Endothelial cell of umbilical vein (primary cell): ENCODE data around the gene MMP25.

Experiments used
- EZH2 ChIP-seq: IDR thresholded peaks from 2 replicates; pipeline ENCODE4 v1.6.1; 2012; ENCODE audit warnings: borderline replicate concordance, low read depth, mild to moderate bottlenecking, moderate library complexity, low read length, inconsistent platforms; ENCODE audit not compliant: severe bottlenecking
- TF ChIP-seq, protein P1 (sequence below), 2 donors: IDR thresholded peaks; 1 replicate in 1 of 2; 2 replicates in 1 of 2; pipeline ENCODE4 v1.5.1; 2011; ENCODE audit warnings: low read length in 2 of 2, mild to moderate bottlenecking in 2 of 2, moderate library complexity in 2 of 2, control low read depth in 1 of 2, inconsistent platforms in 1 of 2, low read depth in 1 of 2; ENCODE audit not compliant: insufficient read depth in 1 of 2; ENCODE audit errors: extremely low read depth in 1 of 2

DNA sequence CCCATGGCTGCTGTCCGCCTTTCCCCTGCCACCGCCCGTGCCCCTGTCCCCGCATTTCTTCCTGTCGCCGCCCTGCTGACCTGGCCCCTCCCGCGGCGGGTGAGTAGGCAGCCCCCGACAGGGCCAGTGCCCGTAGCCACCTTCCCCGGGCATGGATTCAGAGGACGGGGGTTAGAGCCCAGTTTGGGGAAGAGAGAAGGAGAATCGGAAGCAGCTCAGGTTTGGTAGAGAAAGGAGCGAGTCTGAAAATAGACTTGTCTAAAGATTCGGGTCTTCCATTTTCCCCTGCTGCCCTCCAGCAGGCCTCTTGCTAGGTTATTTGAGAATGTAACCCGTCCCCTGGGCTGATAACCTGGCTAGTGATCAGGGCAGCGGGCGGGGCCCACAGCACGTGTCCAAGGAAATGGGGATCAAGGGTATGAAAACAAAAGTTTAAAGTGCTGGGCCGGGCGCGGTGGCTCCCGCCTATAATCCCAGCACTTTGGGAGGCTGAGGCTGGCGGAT is 41.5 kb upstream of the MMP25 start:
- TF ChIP-seq, protein P1, sequence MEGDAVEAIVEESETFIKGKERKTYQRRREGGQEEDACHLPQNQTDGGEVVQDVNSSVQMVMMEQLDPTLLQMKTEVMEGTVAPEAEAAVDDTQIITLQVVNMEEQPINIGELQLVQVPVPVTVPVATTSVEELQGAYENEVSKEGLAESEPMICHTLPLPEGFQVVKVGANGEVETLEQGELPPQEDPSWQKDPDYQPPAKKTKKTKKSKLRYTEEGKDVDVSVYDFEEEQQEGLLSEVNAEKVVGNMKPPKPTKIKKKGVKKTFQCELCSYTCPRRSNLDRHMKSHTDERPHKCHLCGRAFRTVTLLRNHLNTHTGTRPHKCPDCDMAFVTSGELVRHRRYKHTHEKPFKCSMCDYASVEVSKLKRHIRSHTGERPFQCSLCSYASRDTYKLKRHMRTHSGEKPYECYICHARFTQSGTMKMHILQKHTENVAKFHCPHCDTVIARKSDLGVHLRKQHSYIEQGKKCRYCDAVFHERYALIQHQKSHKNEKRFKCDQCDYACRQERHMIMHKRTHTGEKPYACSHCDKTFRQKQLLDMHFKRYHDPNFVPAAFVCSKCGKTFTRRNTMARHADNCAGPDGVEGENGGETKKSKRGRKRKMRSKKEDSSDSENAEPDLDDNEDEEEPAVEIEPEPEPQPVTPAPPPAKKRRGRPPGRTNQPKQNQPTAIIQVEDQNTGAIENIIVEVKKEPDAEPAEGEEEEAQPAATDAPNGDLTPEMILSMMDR (IDR thresholded peaks at IDR 0.05; ENCODE audit: extremely low read depth in 1 of 2, insufficient read depth in 1 of 2, low read depth in 1 of 2, low read length in 2 of 2), result no peak
- TF ChIP-seq EZH2, result no peak
